ENCODE results near the gene TEX48.

Gene TEX48

GRCh38 chr9:114662081-114662989 is 19.7 kb downstream of the TEX48 start:
- DNase-seq, result peak; percentile 29

GRCh38 chr9:114657705-114658104 is 24.3 kb downstream of the TEX48 start, which contains the start of gene TEX53:
Gene TEX53, minus strand, starts transcription at chr9:114657805. Its CDS starts 31 bp downstream, at chr9:114657774.
- no peak for DNase-seq

- DNase-seq, result no peak
These were observed 25.7 kb downstream of the TEX48 start for GRCh38 chr9:114656301-114656700.

GRCh38 chr9:114655689-114656088 is 26.3 kb downstream of the TEX48 start:
- no peak for DNase-seq

GRCh38 chr9:114653556-114654159 is 28.3 kb downstream of the TEX48 start:
- peak; percentile 44 for DNase-seq

GRCh38 chr9:114652776-114653555 is 29.0 kb downstream of the TEX48 start:
- DNase-seq, result no peak

GRCh38 chr9:114643896-114644295 is 38.1 kb downstream of the TEX48 start:
- DNase-seq, result no peak

GRCh38 chr9:114643001-114643400 is 39.0 kb downstream of the TEX48 start:
- DNase-seq, result no peak

- DNase-seq, result no peak
These were observed 40.0 kb downstream of the TEX48 start for GRCh38 chr9:114641967-114642366.

- no peak for DNase-seq
These were observed 43.6 kb downstream of the TEX48 start for GRCh38 chr9:114638404-114638803.

- no peak for DNase-seq
These were observed 47.6 kb downstream of the TEX48 start for GRCh38 chr9:114634387-114634786.

GRCh38 chr9:114633438-114634089 is 48.4 kb downstream of the TEX48 start:
- no peak for DNase-seq

GRCh38 chr9:114631166-114631565 is 50.8 kb downstream of the TEX48 start:
- DNase-seq, result no peak

- DNase-seq, result no peak
These were observed 52.4 kb downstream of the TEX48 start for GRCh38 chr9:114629563-114630090.

GRCh38 chr9:114627553-114627952 is 54.4 kb downstream of the TEX48 start:
- no peak for DNase-seq

- DNase-seq, result no peak
These were observed 55.5 kb downstream of the TEX48 start for GRCh38 chr9:114626415-114627020.

- DNase-seq, result no peak
These were observed 57.3 kb downstream of the TEX48 start for GRCh38 chr9:114624677-114625076.

GRCh38 chr9:114621975-114622609 is 59.9 kb downstream of the TEX48 start:
- no peak for DNase-seq

GRCh38 chr9:114621561-114621960 is 60.4 kb downstream of the TEX48 start:
- DNase-seq, result no peak

- DNase-seq, result no peak
These were observed 62.7 kb downstream of the TEX48 start for GRCh38 chr9:114619191-114619761.
